ENCODE data around the gene OSBPL8.
"Not testable (repeated sequence)": the region's sequence is repeated elsewhere in the genome, so short reads cannot be mapped to it uniquely, and the experiment has no call there.

OSBPL8 gene

GRCh38 chr12:76346798-76347420 is 212.7 kb downstream of the OSBPL8 start:
- peak; percentile 36 for DNase-seq

- no peak for DNase-seq
Measured at GRCh38 chr12:76346236-76346635, 213.3 kb downstream of the OSBPL8 start.

GRCh38 chr12:76345569-76345968 is 214.0 kb downstream of the OSBPL8 start:
- DNase-seq: no peak

GRCh38 chr12:76341436-76342030 is 218.0 kb downstream of the OSBPL8 start:
- peak; percentile 26 for DNase-seq

DNA sequence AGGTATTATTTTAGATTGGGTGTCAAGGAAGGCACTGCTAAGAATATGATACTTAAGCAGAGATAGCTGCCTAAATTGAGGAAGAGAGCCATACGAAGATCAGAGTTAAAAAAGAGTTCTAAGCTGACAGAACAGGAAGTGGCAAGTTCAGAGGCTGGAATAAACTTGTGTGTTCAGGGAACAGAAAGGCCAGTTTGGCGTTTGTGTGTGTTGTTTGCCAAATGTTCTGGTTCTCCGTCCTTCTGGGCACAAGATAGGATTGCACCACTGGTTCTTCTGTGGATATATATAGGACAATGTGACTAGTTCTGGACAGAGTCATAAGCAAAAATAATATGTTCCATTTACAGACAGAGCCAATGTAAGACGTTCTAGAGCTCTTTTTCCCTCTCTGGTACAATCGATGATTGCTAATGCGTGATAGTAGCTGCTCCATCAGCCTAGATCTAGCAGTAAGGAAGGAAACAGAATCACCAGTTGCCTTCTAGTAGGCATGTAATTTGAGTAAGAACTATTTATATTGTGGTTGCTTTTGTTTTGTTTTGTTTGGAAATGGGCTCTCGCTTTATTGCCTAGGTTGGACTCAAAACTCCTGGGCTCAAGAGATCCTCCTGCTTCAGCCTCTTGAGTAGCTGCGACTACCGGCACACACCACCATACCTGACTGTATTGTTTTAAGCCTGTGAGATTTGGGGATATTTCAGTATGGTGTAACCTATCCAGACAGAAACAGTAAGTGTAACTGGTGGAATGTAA is 218.7 kb downstream of the OSBPL8 start:
- DNase-seq: no peak

DNA sequence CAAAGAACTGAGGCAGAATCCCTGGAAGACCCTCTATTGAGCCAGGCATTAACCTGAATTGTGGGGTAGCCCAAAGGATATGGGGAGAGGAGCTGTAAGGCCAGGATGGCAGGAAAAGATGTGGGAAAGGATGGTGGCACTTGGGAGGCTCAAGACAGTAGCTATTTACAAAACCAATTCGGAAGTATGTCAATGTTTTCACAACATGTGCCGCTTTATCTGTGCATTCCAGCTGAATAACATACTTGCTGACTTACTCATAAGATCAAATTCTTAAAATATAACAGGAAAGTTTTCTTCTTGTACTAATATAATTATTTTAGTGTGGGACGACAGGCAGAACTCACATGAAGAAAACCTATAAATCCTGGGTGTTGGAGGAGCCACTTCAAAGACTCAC is 222.0 kb downstream of the OSBPL8 start:
- no peak for DNase-seq

GRCh38 chr12:76332606-76333005 is 227.0 kb downstream of the OSBPL8 start:
- DNase-seq: no peak

GRCh38 chr12:76329606-76330005 is 230.0 kb downstream of the OSBPL8 start:
- DNase-seq: no peak

- DNase-seq: no peak
Measured at GRCh38 chr12:76329159-76329558, 230.4 kb downstream of the OSBPL8 start.

DNA sequence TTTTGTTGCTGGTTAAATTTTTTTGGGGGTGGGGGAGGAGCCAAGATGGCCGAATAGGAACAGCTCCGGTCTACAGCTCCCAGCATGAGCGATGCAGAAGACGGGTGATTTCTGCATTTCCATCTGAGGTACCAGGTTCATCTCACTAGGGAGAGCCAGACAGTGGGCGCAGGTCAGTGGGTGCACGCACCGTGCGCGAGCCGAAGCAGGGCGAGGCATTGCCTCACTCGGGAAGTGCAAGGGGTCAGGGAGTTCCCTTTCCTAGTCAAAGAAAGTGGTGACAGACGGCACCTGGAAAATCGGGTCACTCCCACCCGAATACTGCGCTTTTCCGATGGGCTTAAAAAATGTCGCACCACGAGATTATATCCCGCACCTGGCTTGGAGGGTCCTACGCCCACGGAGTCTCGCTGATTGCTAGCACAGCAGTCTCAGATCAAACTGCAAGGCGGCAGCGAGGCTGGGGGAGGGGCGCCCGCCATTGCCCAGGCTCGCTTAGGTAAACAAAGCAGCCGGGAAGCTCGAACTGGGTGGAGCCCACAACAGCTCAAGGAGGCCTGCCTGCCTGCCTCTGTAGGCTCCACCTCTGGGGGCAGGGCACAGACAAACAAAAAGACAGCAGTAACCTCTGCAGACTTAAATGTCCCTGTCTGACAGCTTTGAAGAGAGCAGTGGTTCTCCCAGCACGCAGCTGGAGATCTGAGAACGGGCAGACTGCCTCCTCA is 239.8 kb downstream of the OSBPL8 start:
- DNase-seq: not testable (repeated sequence)

DNA sequence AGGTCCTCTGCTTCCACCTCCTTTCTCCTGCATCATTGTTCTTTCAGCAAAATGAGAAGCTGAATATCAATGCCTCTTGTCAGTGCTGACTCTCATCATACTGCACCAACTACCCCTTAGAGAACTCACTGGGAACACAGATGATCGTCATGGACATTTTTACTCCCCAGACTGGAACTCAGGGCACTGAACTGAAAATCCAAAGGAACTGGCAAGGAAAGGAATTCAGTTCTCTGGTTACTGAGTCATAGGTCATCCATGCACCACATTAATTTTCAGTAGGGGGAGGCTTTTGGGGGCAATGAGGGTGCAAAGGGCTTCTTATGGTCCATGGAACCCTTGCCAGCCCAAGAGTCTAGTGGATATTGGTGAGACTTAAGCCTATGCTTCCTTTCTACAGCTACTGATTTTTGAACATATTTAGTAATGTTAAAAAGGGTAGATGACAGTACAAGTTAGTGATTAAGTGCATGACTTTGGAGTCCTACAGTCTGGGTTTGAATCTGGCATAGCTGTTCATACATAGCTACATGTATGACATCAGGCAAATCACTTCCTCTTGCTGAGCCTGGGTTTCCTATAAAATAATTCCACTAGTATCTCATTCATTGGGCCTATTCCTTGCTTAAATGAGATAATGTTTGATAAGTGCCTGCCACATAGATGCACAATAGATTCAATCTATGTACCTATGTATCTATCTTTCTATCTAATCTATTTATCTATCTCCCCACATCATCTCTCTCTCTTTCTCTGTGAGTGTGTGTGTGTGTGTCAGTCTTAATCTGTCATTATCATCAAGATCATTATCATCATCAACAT is 240.6 kb downstream of the OSBPL8 start:
- DNase-seq: no peak

GRCh38 chr12:76317976-76318375 is 241.6 kb downstream of the OSBPL8 start:
- DNase-seq: no peak

DNA sequence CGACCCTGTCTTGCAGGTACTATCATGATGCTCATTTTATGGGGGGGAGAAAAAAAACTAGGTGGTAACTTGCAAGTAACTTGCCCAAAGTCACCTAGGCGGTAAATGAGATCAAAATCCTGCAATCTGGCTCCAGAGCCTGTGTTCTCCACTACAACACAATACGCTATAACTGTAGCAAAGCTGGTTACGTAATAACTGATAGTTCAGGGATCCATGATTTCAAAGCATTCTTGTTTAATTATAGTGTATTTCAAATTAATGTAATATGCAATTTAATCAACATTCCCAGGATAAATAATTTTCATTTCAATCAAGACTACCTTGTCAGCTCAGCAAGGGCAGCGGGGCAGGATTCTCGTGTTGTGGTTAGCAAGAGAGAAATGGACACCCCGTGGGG is 243.1 kb downstream of the OSBPL8 start:
- DNase-seq: no peak

DNA sequence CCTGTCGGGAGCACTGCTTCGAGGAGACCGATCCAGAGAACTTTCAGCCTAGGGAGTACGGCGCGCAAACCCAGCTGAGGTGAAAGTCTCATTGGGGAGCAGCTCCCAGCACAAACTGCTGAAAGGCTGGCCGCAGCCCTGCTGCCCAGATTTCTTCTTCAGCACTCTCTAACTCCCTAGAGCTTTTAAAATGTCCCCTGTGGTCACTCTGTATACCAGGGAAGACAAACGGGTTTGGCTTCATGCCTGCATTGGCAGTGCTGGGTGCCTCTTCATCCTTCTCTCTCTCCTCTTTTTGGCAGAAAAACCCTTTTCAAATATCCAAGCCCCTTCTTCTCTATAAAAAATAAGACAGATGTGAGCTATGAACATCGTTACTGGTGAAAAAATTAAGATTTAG is 246.3 kb downstream of the OSBPL8 start:
- DNase-seq: no peak

GRCh38 chr12:76312315-76312714 is 247.3 kb downstream of the OSBPL8 start:
- DNase-seq: no peak

DNA sequence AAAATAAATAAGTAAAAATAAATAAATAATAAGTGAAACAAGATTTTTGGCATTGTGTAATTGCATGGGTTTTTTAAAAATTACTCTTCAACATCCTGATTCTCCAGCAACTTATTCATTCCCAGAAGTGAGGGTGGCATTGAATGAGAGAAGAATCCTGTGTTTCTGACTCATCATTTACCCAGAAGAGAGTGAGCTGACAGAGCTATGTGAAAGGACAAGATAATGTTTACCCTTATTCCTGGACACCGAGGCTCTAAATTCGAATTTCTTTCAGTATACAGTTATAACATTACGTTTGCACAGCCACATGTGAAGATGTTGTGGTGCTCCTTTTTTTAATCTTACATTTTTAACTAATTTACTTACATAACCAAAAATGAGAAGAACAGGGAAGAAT is 247.8 kb downstream of the OSBPL8 start:
- DNase-seq: no peak

- no peak for DNase-seq
Measured at GRCh38 chr12:76310110-76310509, 249.5 kb downstream of the OSBPL8 start.

- DNase-seq: no peak
Measured at GRCh38 chr12:76308866-76309265, 250.7 kb downstream of the OSBPL8 start.

DNA sequence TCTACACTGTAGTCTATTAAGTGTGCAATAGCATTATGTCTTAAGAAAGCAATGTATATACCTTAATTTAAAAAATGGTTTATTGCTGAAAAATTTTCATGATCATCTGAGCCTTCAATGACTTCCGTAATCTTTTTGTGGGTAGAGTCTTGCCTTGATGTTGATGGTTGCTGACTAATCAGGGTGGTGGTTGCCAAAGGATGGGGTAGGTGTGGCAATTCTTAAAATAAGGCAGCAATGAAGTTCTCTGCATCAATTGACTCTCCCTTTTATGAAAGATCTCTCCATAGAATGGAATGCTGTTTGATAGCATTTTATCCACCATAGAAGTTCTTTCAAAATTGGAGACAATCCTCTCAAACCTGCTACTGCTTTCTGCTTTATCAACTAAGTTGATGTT is 252.5 kb downstream of the OSBPL8 start:
- DNase-seq: no peak

DNA sequence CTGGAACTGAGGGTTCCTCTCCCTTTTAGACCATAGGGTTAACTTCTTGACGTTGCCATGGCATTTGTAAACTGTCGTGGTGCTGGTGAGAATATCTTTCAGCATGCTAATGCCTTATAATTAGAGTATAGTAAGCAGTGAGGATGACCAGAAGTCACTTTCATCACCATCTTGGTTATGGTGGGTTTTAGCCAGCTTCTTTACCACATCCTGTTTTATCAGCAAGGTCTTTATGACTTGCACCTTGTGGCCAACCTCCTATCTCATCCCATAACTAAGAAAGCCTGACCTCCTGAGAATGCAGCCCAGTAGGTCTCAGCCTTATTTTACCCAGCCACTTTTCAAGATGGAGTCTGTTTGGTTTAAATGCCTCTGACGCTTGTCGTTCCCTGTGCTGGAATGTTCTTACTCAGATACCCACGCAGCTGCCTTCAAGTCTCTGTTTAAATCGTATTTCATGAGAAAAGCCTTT is 255.5 kb downstream of the OSBPL8 start:
- DNase-seq: no peak

DNA sequence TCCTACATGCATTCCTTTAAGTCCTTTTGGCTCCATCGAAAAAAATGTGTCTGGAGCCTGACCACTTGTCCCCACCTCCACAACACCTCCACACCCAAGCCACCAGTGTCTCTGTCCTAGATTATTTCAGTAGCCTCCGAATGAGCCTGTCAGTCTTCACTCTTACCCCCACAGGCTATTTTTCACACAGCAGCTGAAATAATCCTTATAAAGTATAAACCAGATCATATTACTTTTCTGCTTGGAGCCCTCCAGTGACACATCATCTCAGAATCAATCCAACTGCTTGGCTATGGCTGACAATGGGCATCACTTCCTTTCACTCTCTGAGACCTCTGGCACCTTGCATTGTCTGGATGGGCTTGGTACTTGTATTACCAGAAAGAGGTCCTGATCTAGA is 256.2 kb downstream of the OSBPL8 start:
- DNase-seq: no peak

Data from stimulated activated CD8-positive, alpha-beta memory T cell treated with anti-CD3 and anti-CD28 coated beads, Interleukin-4, amount 100 ng/mL, for 48 hours (primary cell).